Epithelial cell of prostate (primary cell): ENCODE results near the gene USP4.
"Not testable (repeated sequence)": the region's sequence is repeated elsewhere in the genome, so short reads cannot be mapped to it uniquely, and the experiment has no call there.

Experiments used
- DNase-seq: peaks from one replicate; pipeline ENCODE4 v3.0.0-alpha.2; 2011; ENCODE audit warnings: low read depth, low spot score
- H3K27ac ChIP-seq: fragments of 450-650 bp; 2 replicates; pipeline ENCODE4 v1.5.1; 2017; ENCODE audit warnings: mild to moderate bottlenecking

USP4 gene

GRCh38 chr3:49352281-49352680 lies 12.4 kb upstream of the USP4 start:
- peak overlapping the region; percentile 92 for H3K27ac ChIP-seq
- DNase-seq: no peak

GRCh38 chr3:49351521-49352011 lies 11.7 kb upstream of the USP4 start:
- H3K27ac ChIP-seq: peak overlapping the region; percentile 92
- DNase-seq: peak; percentile 86

GRCh38 chr3:49349348-49350114 lies 9.7 kb upstream of the USP4 start:
- DNase-seq: no peak
- peak overlapping the region; percentile 92 for H3K27ac ChIP-seq

- H3K27ac ChIP-seq: peak overlapping the region; percentile 99
- not testable (repeated sequence) for DNase-seq
Measured at GRCh38 chr3:49348361-49348760, 8.5 kb upstream of the USP4 start.

GRCh38 chr3:49346797-49347251 lies 7.0 kb upstream of the USP4 start:
- H3K27ac ChIP-seq: peak overlapping the region; percentile 99
- no peak for DNase-seq

- no peak for DNase-seq
- H3K27ac ChIP-seq: no peak overlapping the region
Measured at GRCh38 chr3:49343163-49343562, 3.3 kb upstream of the USP4 start.

GRCh38 chr3:49341996-49342395 lies 2.1 kb upstream of the USP4 start:
- H3K27ac ChIP-seq: no peak overlapping the region
- no peak for DNase-seq

- DNase-seq: no peak
- peak overlapping the region; percentile 89 for H3K27ac ChIP-seq
Measured at GRCh38 chr3:49339581-49339940, 292 bp downstream of the USP4 start.

GRCh38 chr3:49333916-49334633 lies 5.8 kb downstream of the USP4 start:
- DNase-seq: no peak

GRCh38 chr3:49333091-49333490 lies 6.8 kb downstream of the USP4 start:
- H3K27ac ChIP-seq: no peak overlapping the region
- DNase-seq: no peak

More at GRCh38 chr3:49333916-49334633, 5.8 kb downstream of the USP4 start:
- H3K27ac ChIP-seq: no peak overlapping the region

- DNase-seq: no peak
Measured at GRCh38 chr3:49329186-49329585, 10.7 kb downstream of the USP4 start.

GRCh38 chr3:49328350-49328749 lies 11.5 kb downstream of the USP4 start:
- not testable (repeated sequence) for DNase-seq
- H3K27ac ChIP-seq: peak overlapping the region; percentile 53

More at GRCh38 chr3:49329186-49329585, 10.7 kb downstream of the USP4 start:
- H3K27ac ChIP-seq: peak overlapping the region; percentile 53

GRCh38 chr3:49327485-49327884 lies 12.4 kb downstream of the USP4 start:
- no peak for DNase-seq
- peak overlapping the region; percentile 53 for H3K27ac ChIP-seq

- H3K27ac ChIP-seq: no peak overlapping the region
- DNase-seq: no peak
Measured at GRCh38 chr3:49324768-49325167, 15.1 kb downstream of the USP4 start.

GRCh38 chr3:49316696-49317457 lies 23.0 kb downstream of the USP4 start:
- no peak overlapping the region for H3K27ac ChIP-seq
- no peak for DNase-seq

GRCh38 chr3:49313896-49314688 lies 25.8 kb downstream of the USP4 start:
- no peak overlapping the region for H3K27ac ChIP-seq
- DNase-seq: no peak

GRCh38 chr3:49311283-49311682 lies 28.6 kb downstream of the USP4 start:
- no peak for DNase-seq
- no peak overlapping the region for H3K27ac ChIP-seq

- no peak for DNase-seq
- no peak overlapping the region for H3K27ac ChIP-seq
Measured at GRCh38 chr3:49310677-49311076, 29.2 kb downstream of the USP4 start.

GRCh38 chr3:49305608-49306007 lies 34.2 kb downstream of the USP4 start:
- DNase-seq: no peak

GRCh38 chr3:49302613-49303012 lies 37.2 kb downstream of the USP4 start:
- no peak overlapping the region for H3K27ac ChIP-seq
- DNase-seq: no peak

More at GRCh38 chr3:49305608-49306007, 34.2 kb downstream of the USP4 start:
- H3K27ac ChIP-seq: no peak overlapping the region
